Astrocyte of the spinal cord (primary cell): ENCODE measurements around the gene ERP27.
A peak's percentile ranks its signal among the peaks of the same experiment; 100 is the strongest.

Source experiments
- DNase-seq: peaks from one replicate; pipeline ENCODE4 v3.0.0; 2011; ENCODE audit warnings: low read depth, low spot score
- H3K4me3 ChIP-seq: 2 replicates; pipeline ENCODE4 v1.5.1; 2011; ENCODE audit warnings: low read depth, mild to moderate bottlenecking, low read length, moderate library complexity
- in situ Hi-C: cut with HindIII; loops from 2 replicates; pipeline ENCODE4 v1.10.0; 2017; ENCODE audit warnings: low sequenced_read_pairs
- TF ChIP-seq, protein P1 (sequence below): IDR thresholded peaks from 2 replicates; pipeline ENCODE4 v1.5.1; 2012; ENCODE audit warnings: low read depth, mild to moderate bottlenecking, low read length, inconsistent platforms

Gene ERP27

DNA sequence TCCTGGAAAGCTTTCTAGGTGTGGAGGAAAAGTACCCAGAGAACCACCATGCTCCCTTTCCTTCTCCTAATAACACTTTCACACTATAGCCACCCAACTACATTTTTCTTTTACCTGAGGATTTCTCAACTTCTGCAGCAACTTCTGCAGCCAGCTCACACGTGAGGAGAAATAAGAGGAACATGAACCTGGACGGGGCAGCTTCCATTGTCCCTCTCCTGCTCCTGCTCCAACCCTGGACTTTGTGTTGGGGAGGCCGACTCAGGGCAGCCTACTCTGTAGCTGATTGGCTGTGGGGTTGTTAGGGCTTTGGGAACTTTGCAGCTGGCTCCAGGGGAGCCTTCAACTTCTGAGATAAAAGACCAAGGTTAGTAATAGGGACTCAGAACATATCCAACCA, at the start of gene ERP27:
Gene ERP27, minus strand, starts transcription at position 237 of the 400 bp plus-strand sequence. Its CDS starts 29 bp downstream, at position 208.
- TF ChIP-seq, protein P1, sequence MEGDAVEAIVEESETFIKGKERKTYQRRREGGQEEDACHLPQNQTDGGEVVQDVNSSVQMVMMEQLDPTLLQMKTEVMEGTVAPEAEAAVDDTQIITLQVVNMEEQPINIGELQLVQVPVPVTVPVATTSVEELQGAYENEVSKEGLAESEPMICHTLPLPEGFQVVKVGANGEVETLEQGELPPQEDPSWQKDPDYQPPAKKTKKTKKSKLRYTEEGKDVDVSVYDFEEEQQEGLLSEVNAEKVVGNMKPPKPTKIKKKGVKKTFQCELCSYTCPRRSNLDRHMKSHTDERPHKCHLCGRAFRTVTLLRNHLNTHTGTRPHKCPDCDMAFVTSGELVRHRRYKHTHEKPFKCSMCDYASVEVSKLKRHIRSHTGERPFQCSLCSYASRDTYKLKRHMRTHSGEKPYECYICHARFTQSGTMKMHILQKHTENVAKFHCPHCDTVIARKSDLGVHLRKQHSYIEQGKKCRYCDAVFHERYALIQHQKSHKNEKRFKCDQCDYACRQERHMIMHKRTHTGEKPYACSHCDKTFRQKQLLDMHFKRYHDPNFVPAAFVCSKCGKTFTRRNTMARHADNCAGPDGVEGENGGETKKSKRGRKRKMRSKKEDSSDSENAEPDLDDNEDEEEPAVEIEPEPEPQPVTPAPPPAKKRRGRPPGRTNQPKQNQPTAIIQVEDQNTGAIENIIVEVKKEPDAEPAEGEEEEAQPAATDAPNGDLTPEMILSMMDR, result no peak
- in situ Hi-C loops, result no loop called here
- no peak for DNase-seq
- no peak within 1 kb of the TSS for H3K4me3 ChIP-seq

- TF ChIP-seq, protein P1, result no peak
- in situ Hi-C loops, result no loop called here
- DNase-seq, result no peak
- no peak overlapping the region for H3K4me3 ChIP-seq
Observed at GRCh38 chr12:14988035-14988434, 49.7 kb upstream of the ERP27 start.

DNA sequence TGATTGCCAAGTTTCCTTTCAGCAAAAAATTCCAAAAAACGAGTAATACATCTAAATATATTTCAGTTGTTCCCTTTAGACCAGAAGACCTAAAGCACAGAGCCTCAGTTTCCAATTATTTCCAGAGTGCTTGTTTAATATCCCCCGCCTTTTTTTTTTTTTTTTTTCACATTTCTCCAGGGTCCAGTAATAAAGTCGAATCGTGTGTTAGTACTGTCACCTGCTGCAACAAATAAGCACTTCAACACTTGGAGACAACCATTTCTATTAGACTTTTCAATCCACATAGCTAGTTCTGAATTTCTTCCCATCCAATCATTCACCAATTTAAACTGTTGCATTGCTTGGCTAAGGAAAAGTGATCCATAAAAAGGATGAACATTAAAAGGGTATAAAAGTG, 48.1 kb upstream of the ERP27 start:
- no peak overlapping the region for H3K4me3 ChIP-seq
- in situ Hi-C loops, result no loop called here
- TF ChIP-seq, protein P1, result peak; percentile 11
- DNase-seq, result no peak

DNA sequence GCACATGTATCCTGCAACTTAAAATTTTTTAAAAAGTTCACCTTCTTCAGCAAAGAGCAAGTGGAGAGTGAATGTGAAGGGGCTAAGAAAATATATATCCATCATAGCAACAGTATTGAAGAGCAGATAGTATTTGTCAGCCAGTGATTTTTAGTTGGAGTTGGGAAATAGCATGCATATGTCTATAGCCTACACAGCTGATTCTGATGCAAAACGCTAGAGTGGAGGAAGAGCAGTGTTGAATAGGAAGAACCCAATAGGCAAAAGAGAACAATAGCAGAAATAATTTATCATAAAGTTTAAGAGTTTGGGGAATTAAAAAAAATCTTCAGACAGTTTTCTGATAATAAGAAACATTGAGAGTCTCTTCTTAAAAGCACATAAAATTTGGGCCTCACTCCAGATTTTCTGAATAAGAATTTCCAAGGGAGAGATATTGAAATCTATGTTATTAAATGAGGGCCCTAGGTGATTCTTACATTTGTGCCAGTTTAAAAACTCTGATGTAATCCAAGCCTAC, 46.5 kb upstream of the ERP27 start:
- in situ Hi-C loops, result no loop called here
- TF ChIP-seq, protein P1, result no peak
- no peak overlapping the region for H3K4me3 ChIP-seq
- DNase-seq, result no peak

GRCh38 chr12:14984036-14984435, 45.7 kb upstream of the ERP27 start:
- TF ChIP-seq, protein P1, result no peak
- no peak for DNase-seq
- in situ Hi-C loops, result no loop called here
- H3K4me3 ChIP-seq, result no peak overlapping the region

DNA sequence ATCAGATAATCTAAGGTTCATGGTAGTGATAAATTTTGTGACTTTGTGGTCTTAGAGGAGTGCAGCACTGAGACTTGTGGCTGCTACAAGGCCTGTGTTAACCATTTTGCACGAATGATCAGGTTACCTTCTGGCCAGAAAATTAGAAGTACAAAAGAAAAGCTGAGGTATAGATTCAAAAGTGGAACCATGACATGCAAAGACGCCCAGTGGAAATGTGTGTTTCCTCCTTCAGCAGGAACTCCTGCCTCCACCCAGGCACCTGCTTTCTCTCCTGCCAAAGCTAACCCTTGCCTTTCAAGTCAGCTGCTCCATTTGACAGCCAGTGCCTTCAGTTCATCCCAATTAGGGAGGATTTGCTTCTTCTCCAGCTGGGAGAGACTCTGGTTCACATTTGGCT, 44.7 kb upstream of the ERP27 start:
- in situ Hi-C loops, result no loop called here
- H3K4me3 ChIP-seq, result no peak overlapping the region
- DNase-seq, result no peak
- TF ChIP-seq, protein P1, result no peak

DNA sequence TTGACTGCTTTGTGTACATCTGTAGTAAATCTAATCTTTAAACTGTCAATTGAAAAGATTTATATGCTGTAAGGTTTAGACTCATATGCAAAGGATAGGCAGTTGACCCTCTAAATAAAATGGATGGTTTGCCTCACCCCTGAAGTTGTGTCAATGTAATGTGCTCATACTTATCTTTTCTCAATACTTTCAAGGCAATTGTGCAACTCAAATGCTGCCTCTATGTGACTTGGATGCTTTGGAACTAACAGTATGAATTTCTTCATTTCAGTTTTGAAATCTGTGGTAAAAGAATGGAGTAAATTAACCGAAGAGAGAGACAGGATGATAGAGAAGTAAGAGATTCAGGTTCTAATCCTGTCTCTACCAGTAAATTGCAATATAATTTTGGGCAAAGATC, 44.2 kb upstream of the ERP27 start:
- DNase-seq, result no peak
- TF ChIP-seq, protein P1, result no peak
- in situ Hi-C loops, result no loop called here
- no peak overlapping the region for H3K4me3 ChIP-seq
